SU-DHL-6 (cell line): Measurements from ENCODE around the gene SUSD4.
"Not testable (repeated sequence)": the region's sequence is repeated elsewhere in the genome, so short reads cannot be mapped to it uniquely, and the experiment has no call there.

Source experiments
- H2AFZ ChIP-seq: fragments of 200-600 bp; sonication (generic); 2 replicates; pipeline ENCODE4 v1.6.1; 2014; ENCODE audit warnings: low read depth, mild to moderate bottlenecking, moderate library complexity, mixed read lengths, antibody characterized with exemption, low read length; ENCODE audit not compliant: severe bottlenecking
- H3F3A ChIP-seq: fragments of 200-600 bp; shearing (Covaris generic); 2 replicates; pipeline ENCODE4 v1.6.0; 2016; ENCODE audit warnings: antibody characterized with exemption, mild to moderate bottlenecking; ENCODE audit not compliant: insufficient read depth
- H3K27ac ChIP-seq: fragments of 200-600 bp; sonication (generic); 2 replicates; pipeline ENCODE4 v1.5.1; 2016; ENCODE audit warnings: low read depth, mild to moderate bottlenecking, low read length, moderate library complexity, mixed read lengths
- H3K27me3 ChIP-seq: fragments of 200-600 bp; sonication (generic), shearing (Covaris generic); 2 replicates; pipeline ENCODE4 v1.6.0; 2014; ENCODE audit warnings: mild to moderate bottlenecking, low read length
- H3K36me3 ChIP-seq: fragments of 200-600 bp; sonication (generic); 2 replicates; pipeline ENCODE4 v1.6.1; 2014; ENCODE audit warnings: mild to moderate bottlenecking, low read length, mixed read lengths
- H3K4me2 ChIP-seq: fragments of 300-600, 200-600 bp; shearing (Covaris generic), sonication (generic); 2 replicates; pipeline ENCODE4 v1.6.0; 2014; ENCODE audit warnings: low read length, low read depth, mild to moderate bottlenecking; ENCODE audit not compliant: poor library complexity, severe bottlenecking
- H3K4me3 ChIP-seq: fragments of 200-600 bp; sonication (generic); 2 replicates; pipeline ENCODE4 v1.5.1; 2014; ENCODE audit warnings: antibody characterized with exemption, low read length, mild to moderate bottlenecking, mixed read lengths; ENCODE audit not compliant: insufficient read depth, poor library complexity, severe bottlenecking
- H3K79me2 ChIP-seq: fragments of 200-600 bp; sonication (generic); 2 replicates; pipeline ENCODE4 v1.6.1; 2014; ENCODE audit warnings: mild to moderate bottlenecking, low read length, moderate library complexity; ENCODE audit not compliant: insufficient read depth
- H3K9ac ChIP-seq: fragments of 200-600 bp; sonication (generic); 2 replicates; pipeline ENCODE4 v1.7.0; 2014; ENCODE audit warnings: mild to moderate bottlenecking, low read length
- H3K9me2 ChIP-seq: fragments of 200-600 bp; sonication (generic); replicated peaks from 2 replicates; pipeline ENCODE4 v1.6.1; 2014; ENCODE audit warnings: low read length; ENCODE audit not compliant: insufficient read depth
- H3K9me3 ChIP-seq: fragments of 200-600 bp; sonication (generic); 2 replicates; pipeline ENCODE4 v1.6.1; 2014; ENCODE audit warnings: low read length, mixed read lengths; ENCODE audit not compliant: insufficient read depth
- H4K20me1 ChIP-seq: fragments of 200-600 bp; sonication (generic); 2 replicates; pipeline ENCODE4 v1.6.1; 2014; ENCODE audit warnings: low read depth, mild to moderate bottlenecking, antibody characterized with exemption, low read length, moderate library complexity, mixed read lengths
- EZH2phosphoT487 ChIP-seq: fragments of 200-600 bp; sonication (generic), shearing (Covaris generic); conservative IDR thresholded peaks from 2 replicates; pipeline ENCODE4 v1.6.1; 2018; ENCODE audit warnings: mild to moderate bottlenecking, antibody characterized with exemption, low read length, moderate library complexity, mixed read lengths
- TF ChIP-seq, protein P1 (sequence below): fragments of 200-600 bp; sonication (generic); IDR thresholded peaks from one replicate; pipeline ENCODE4 v1.5.1; 2017; ENCODE audit warnings: antibody characterized with exemption, mild to moderate bottlenecking, low read length, moderate library complexity; ENCODE audit not compliant: insufficient read depth, poor library complexity, severe bottlenecking

Gene SUSD4

DNA sequence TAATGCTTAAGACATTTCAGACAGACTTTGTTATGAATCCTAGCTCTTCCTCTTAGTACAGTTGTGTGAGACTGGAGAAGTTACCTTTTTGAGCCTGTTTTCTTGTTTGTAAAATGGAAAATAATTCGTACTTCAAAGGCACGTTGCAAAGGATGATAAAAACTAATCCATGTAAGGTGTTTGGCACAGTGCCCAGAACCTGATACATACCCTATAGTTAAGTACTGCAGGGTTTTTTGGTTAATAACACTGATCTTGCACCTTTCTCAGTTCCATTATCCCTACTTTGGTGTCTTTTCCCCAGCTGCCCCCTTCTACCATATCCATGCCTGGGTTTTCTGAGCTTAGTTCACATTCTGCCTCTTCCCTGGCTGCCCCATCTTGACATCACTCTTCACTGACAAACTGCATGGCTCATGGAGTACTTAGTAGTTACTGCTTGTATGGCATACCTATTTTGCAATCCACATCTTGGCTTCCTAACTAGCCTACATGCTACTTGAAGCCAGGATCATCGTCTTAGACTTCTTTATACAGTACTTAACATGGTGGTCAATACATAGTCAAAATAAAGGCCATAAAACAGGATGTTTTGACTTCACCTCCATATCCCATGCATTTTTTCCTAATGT, 39.3 kb upstream of the SUSD4 start:
- H3K4me2 ChIP-seq = no peak overlapping the region
- no peak overlapping the region for H3K27ac ChIP-seq
- H2AFZ ChIP-seq = no peak overlapping the region

DNA sequence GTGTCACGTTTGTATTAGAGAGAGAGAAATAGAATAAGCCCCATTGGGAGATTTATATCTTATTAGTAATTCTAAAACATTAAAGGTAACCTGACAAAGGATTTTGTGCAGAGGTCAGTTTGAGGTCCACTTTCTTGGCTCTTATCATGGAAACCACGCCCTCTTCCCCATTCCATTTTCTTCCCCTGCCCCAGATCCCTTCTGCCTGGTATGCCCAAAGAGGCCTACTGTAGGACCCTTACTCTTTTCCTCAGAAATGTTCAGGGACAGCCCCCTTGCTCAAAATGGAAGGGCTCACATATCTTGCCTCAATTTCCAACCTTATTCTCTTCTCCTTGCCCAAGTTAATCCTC, 38.8 kb upstream of the SUSD4 start:
- H3F3A ChIP-seq = no peaks in the 10 kb centered on the region
- H2AFZ ChIP-seq = no peak overlapping the region
- no peak overlapping the region for H3K4me2 ChIP-seq
- no peak overlapping the region for H3K4me3 ChIP-seq
- H3K9me2 ChIP-seq = no peaks in the 10 kb centered on the region
- H3K9ac ChIP-seq = no peak overlapping the region
- no peaks in the 10 kb centered on the region for H4K20me1 ChIP-seq
- no peaks in the 10 kb centered on the region for H3K27me3 ChIP-seq
- TF ChIP-seq, protein P1, sequence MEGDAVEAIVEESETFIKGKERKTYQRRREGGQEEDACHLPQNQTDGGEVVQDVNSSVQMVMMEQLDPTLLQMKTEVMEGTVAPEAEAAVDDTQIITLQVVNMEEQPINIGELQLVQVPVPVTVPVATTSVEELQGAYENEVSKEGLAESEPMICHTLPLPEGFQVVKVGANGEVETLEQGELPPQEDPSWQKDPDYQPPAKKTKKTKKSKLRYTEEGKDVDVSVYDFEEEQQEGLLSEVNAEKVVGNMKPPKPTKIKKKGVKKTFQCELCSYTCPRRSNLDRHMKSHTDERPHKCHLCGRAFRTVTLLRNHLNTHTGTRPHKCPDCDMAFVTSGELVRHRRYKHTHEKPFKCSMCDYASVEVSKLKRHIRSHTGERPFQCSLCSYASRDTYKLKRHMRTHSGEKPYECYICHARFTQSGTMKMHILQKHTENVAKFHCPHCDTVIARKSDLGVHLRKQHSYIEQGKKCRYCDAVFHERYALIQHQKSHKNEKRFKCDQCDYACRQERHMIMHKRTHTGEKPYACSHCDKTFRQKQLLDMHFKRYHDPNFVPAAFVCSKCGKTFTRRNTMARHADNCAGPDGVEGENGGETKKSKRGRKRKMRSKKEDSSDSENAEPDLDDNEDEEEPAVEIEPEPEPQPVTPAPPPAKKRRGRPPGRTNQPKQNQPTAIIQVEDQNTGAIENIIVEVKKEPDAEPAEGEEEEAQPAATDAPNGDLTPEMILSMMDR = no peak
- TF ChIP-seq EZH2phosphoT487 = no peak
- H3K27ac ChIP-seq = no peak overlapping the region
- H3K79me2 ChIP-seq = no peaks in the 10 kb centered on the region
- no peaks in the 10 kb centered on the region for H3K36me3 ChIP-seq
- no peaks in the 10 kb centered on the region for H3K9me3 ChIP-seq

More for the DNA sequence above, 39.3 kb upstream of the SUSD4 start:
- no peaks in the 10 kb centered on the region for H4K20me1 ChIP-seq
- no peaks in the 10 kb centered on the region for H3K36me3 ChIP-seq
- no peaks in the 10 kb centered on the region for H3K9me3 ChIP-seq
- no peak overlapping the region for H3K4me3 ChIP-seq
- no peaks in the 10 kb centered on the region for H3K27me3 ChIP-seq
- no peak overlapping the region for H3K9ac ChIP-seq
- H3F3A ChIP-seq = no peaks in the 10 kb centered on the region
- H3K9me2 ChIP-seq = no peaks in the 10 kb centered on the region
- H3K79me2 ChIP-seq = no peaks in the 10 kb centered on the region
- TF ChIP-seq, protein P1 = no peak
- TF ChIP-seq EZH2phosphoT487 = no peak

DNA sequence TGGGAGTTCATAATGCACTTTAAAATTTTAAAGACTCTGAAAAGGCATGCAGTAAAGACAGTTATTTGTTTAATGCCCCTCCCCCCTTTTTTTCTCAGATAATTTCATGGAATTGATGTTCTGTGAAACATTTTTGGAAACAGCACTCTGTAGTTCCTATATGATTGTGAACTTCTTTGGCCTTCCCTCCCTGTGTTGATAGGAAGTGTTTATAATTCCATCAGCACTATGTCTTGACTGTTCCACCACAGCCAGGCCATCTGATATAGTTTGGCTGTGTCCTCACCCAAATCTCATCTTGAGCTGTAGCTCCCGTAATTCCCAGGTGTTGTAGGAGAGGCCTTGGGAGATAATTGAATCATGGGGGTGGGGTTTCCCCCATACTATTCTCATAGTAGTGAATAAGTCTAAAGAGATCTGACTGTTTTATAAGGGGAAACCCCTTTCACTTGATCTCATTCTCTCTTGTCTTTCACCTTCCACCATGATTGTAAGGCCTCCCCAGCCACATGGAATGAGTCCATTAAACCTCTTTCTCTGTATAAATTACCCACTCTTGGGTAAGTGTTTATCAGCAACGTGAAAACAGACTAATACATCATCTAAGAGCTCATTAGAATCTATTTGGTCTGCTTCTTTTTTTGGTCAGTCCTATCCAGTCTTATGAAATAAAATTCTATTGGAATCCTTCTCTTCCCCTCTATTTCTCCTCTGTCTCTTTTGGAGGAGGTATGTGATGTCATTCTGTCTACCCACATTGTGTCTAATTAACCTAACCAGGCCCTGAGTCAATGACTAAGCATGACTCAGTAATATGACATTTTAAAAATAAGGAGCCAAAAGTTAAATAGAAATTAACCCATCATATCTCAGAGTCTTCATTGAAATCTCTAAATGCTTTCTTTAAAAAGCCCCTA, 38.2 kb upstream of the SUSD4 start:
- TF ChIP-seq, protein P1 = no peak
- TF ChIP-seq EZH2phosphoT487 = no peak
- H2AFZ ChIP-seq = no peak overlapping the region
- no peaks in the 10 kb centered on the region for H3F3A ChIP-seq
- H3K79me2 ChIP-seq = no peaks in the 10 kb centered on the region
- no peaks in the 10 kb centered on the region for H3K27me3 ChIP-seq
- H3K27ac ChIP-seq = no peak overlapping the region
- no peaks in the 10 kb centered on the region for H3K9me2 ChIP-seq
- H4K20me1 ChIP-seq = no peaks in the 10 kb centered on the region
- H3K9ac ChIP-seq = no peak overlapping the region
- H3K4me2 ChIP-seq = no peak overlapping the region
- H3K9me3 ChIP-seq = no peaks in the 10 kb centered on the region
- no peak overlapping the region for H3K4me3 ChIP-seq
- H3K36me3 ChIP-seq = no peaks in the 10 kb centered on the region

DNA sequence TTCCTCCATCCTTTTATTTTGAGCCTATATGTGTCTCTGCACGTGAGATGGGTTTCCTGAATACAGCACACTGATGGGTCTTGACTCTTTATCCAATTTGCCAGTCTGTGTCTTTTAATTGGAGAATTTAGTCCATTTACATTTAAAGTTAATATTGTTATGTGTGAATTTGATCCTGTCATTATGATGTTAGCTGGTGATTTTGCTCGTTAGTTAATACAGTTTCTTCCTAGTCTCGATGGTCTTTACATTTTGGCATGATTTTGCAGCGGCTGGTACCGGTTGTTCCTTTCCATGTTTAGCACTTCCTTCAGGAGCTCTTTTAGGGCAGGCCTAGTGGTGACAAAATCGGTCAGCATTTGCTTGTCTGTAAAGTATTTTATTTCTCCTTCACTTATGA, 35.4 kb upstream of the SUSD4 start:
- H4K20me1 ChIP-seq, H3K4me2 ChIP-seq, H3K9me3 ChIP-seq, H2AFZ ChIP-seq, H3K9me2 ChIP-seq, H3K79me2 ChIP-seq, H3K9ac ChIP-seq, H3K4me3 ChIP-seq, H3K36me3 ChIP-seq, H3F3A ChIP-seq, H3K27ac ChIP-seq, H3K27me3 ChIP-seq: not testable (repeated sequence)
